Neural cell (in vitro differentiated cells): Measurements from ENCODE around the gene SEL1L3. TPM values are rescaled to one million over a fixed set of nuclear protein-coding genes. Genes with fewer than 3 reads are reported as not detected.

ENCODE experiments used
- H2AFZ ChIP-seq: fragments of 200-600, 300-800 bp; sonication (generic), shearing (Covaris generic); 2 replicates; pipeline ENCODE4 v1.6.0; 2014; ENCODE audit warnings: low read depth, mild to moderate bottlenecking, antibody characterized with exemption, low read length, moderate library complexity
- H3F3A ChIP-seq: fragments of 200-600 bp; shearing (Covaris generic); 2 replicates; pipeline ENCODE4 v1.6.1; 2016; ENCODE audit warnings: mild to moderate bottlenecking, moderate library complexity, mixed read lengths, antibody characterized with exemption, low read length; ENCODE audit not compliant: insufficient read depth, poor library complexity, severe bottlenecking
- H3K27ac ChIP-seq: fragments of 200-600, 300-800 bp; sonication (generic), shearing (Covaris generic); 2 replicates; pipeline ENCODE4 v1.5.1; 2014; ENCODE audit warnings: mild to moderate bottlenecking, low read length, moderate library complexity
- H3K27me3 ChIP-seq: fragments of 300-800, 200-600 bp; sonication (generic), shearing (Covaris generic); 2 replicates; pipeline ENCODE4 v1.6.0; 2014; ENCODE audit warnings: mild to moderate bottlenecking, low read depth, low read length, moderate library complexity; ENCODE audit not compliant: insufficient read depth
- H3K36me3 ChIP-seq: fragments of 300-800, 200-600 bp; sonication (generic), shearing (Covaris generic); 2 replicates; pipeline ENCODE4 v1.5.1; 2014; ENCODE audit warnings: mild to moderate bottlenecking, antibody characterized with exemption, low read length, moderate library complexity; ENCODE audit not compliant: insufficient read depth
- H3K4me2 ChIP-seq: fragments of 300-800, 200-600 bp; sonication (generic), shearing (Covaris generic); 2 replicates; pipeline ENCODE4 v1.6.0; 2014; ENCODE audit warnings: mild to moderate bottlenecking, low read length
- H3K4me3 ChIP-seq: fragments of 300-800, 200-600 bp; sonication (generic), shearing (Covaris generic); 2 replicates; pipeline ENCODE4 v1.5.1; 2014; ENCODE audit warnings: mild to moderate bottlenecking, low read length, moderate library complexity
- H3K79me2 ChIP-seq: fragments of 200-600 bp; shearing (Covaris generic); replicated peaks from 2 replicates; pipeline ENCODE4 v1.6.0; 2014; ENCODE audit warnings: mild to moderate bottlenecking, low read length, moderate library complexity; ENCODE audit not compliant: insufficient read depth
- H3K9ac ChIP-seq: fragments of 300-800, 200-600 bp; sonication (generic), shearing (Covaris generic); 2 replicates; pipeline ENCODE4 v1.6.1; 2016; ENCODE audit warnings: mild to moderate bottlenecking, low read length, mixed read lengths
- H3K9me2 ChIP-seq: fragments of 200-600 bp; shearing (Covaris generic); 2 replicates; pipeline ENCODE4 v1.6.1; 2016; ENCODE audit warnings: mild to moderate bottlenecking, low read length, mixed read lengths; ENCODE audit not compliant: insufficient read depth
- H3K9me3 ChIP-seq: fragments of 200-600, 300-800 bp; sonication (generic), shearing (Covaris generic); 2 replicates; pipeline ENCODE4 v1.6.1; 2016; ENCODE audit warnings: mild to moderate bottlenecking, mixed run types, low read length, moderate library complexity, mixed read lengths
- H4K20me1 ChIP-seq: fragments of 200-600 bp; shearing (Covaris generic); 2 replicates; pipeline ENCODE4 v1.6.1; 2016; ENCODE audit warnings: mild to moderate bottlenecking, mixed run types; ENCODE audit not compliant: insufficient read depth
- EP300 ChIP-seq: fragments of 450-650 bp; conservative IDR thresholded peaks from 2 replicates; pipeline ENCODE4 v1.6.1; 2014; ENCODE audit warnings: antibody characterized with exemption, mild to moderate bottlenecking, moderate library complexity; ENCODE audit not compliant: poor library complexity, severe bottlenecking
- EZH2 ChIP-seq: fragments of 200-600, 300-800 bp; shearing (Covaris generic), sonication (generic); IDR thresholded peaks from 2 replicates; pipeline ENCODE4 v1.6.1; 2014; ENCODE audit warnings: antibody characterized with exemption, low read length, borderline replicate concordance, mild to moderate bottlenecking; ENCODE audit not compliant: insufficient read depth, poor library complexity, severe bottlenecking
- MXI1 ChIP-seq: fragments of 450-650 bp; conservative IDR thresholded peaks from 2 replicates; pipeline ENCODE4 v1.6.1; 2014; ENCODE audit warnings: antibody characterized with exemption, mild to moderate bottlenecking; ENCODE audit not compliant: poor library complexity, severe bottlenecking
- POLR2AphosphoS5 ChIP-seq: IDR thresholded peaks from 2 replicates; pipeline ENCODE4 v1.6.1; 2012
- RAD21 ChIP-seq: fragments of 450-650 bp; conservative IDR thresholded peaks from 2 replicates; pipeline ENCODE4 v1.6.1; 2014; ENCODE audit warnings: antibody characterized with exemption, mild to moderate bottlenecking, moderate library complexity
- REST ChIP-seq: IDR thresholded peaks from 2 replicates; pipeline ENCODE4 v1.6.1; 2012; ENCODE audit warnings: borderline replicate concordance
- SMC3 ChIP-seq: fragments of 450-650 bp; conservative IDR thresholded peaks from 2 replicates; pipeline ENCODE4 v1.6.1; 2014; ENCODE audit warnings: antibody characterized with exemption, mild to moderate bottlenecking, moderate library complexity; ENCODE audit not compliant: poor library complexity
- TAF1 ChIP-seq: IDR thresholded peaks from 2 replicates; pipeline ENCODE4 v1.6.1; 2012; ENCODE audit warnings: low read depth
- polyA plus RNA-seq: library from polyadenylated mRNA; depleted of rRNA; stranded (reverse); fragments of >200 nt; gene quantifications from 2 replicates; pipeline ENCODE4 v1.2.3, GENCODE V29; 2014
- TF ChIP-seq, protein P1 (sequence below): fragments of 450-650 bp; IDR thresholded peaks from 2 replicates; pipeline ENCODE4 v1.5.1; 2014; ENCODE audit warnings: antibody characterized with exemption, mild to moderate bottlenecking, moderate library complexity; ENCODE audit not compliant: poor library complexity, severe bottlenecking

Gene SEL1L3
- polyA plus RNA-seq, 1 donor from 2014 or later, result 2.0 TPM

GRCh38 chr4:25803720-25804225 is 59.0 kb downstream of the SEL1L3 start:
- Histone ChIP-seq H3K27ac (no peak overlapping the region), H3K9ac (no peak overlapping the region)
- TF ChIP-seq SMC3 (no peak), TAF1 (no peak), POLR2AphosphoS5 (no peak), MXI1 (no peak), EZH2 (no peak), EP300 (no peak)
- TF ChIP-seq, protein P1, sequence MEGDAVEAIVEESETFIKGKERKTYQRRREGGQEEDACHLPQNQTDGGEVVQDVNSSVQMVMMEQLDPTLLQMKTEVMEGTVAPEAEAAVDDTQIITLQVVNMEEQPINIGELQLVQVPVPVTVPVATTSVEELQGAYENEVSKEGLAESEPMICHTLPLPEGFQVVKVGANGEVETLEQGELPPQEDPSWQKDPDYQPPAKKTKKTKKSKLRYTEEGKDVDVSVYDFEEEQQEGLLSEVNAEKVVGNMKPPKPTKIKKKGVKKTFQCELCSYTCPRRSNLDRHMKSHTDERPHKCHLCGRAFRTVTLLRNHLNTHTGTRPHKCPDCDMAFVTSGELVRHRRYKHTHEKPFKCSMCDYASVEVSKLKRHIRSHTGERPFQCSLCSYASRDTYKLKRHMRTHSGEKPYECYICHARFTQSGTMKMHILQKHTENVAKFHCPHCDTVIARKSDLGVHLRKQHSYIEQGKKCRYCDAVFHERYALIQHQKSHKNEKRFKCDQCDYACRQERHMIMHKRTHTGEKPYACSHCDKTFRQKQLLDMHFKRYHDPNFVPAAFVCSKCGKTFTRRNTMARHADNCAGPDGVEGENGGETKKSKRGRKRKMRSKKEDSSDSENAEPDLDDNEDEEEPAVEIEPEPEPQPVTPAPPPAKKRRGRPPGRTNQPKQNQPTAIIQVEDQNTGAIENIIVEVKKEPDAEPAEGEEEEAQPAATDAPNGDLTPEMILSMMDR, result no peak

DNA sequence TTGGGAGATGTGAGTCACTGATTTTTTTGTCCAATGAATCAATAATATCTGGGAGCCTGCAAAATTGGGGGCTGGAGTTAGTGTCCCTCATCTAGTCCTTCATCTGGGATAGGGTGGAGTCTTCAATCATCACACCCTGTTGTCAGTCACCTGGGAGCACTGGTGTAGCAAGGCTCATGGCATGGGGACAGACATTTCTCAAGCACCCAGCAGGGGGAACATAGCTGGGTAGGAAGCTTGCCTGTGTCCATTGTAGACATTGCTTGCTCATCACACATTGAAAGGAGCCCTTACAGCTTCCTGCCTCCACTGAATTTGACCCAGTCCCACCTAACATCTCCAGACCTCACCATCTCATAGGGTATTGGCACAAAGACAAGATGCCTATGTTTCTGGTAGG is 61.2 kb downstream of the SEL1L3 start:
- no peaks in the 10 kb centered on the region for H3K27me3 ChIP-seq
- no peak overlapping the region for H3K27ac ChIP-seq
- H3K36me3 ChIP-seq, result no peaks in the 10 kb centered on the region
- H2AFZ ChIP-seq, result no peak overlapping the region
- H3F3A ChIP-seq, result no peaks in the 10 kb centered on the region
- H3K9me2 ChIP-seq, result no peaks in the 10 kb centered on the region
- no peaks in the 10 kb centered on the region for H3K9me3 ChIP-seq
- H3K4me2 ChIP-seq, result no peak overlapping the region
- no peaks in the 10 kb centered on the region for H4K20me1 ChIP-seq
- H3K4me3 ChIP-seq, result no peak overlapping the region
- no peaks in the 10 kb centered on the region for H3K79me2 ChIP-seq
- no peak for TF ChIP-seq EP300
- no peak for TF ChIP-seq POLR2AphosphoS5
- TF ChIP-seq, protein P1, result no peak
- no peak for TF ChIP-seq EZH2
- no peak for TF ChIP-seq RAD21
- TF ChIP-seq TAF1, result no peak
- TF ChIP-seq REST, result no peak
- TF ChIP-seq SMC3, result no peak
- TF ChIP-seq MXI1, result no peak
- H3K9ac ChIP-seq, result no peak overlapping the region

More at GRCh38 chr4:25803720-25804225, 59.0 kb downstream of the SEL1L3 start:
- Histone ChIP-seq H2AFZ (no peak overlapping the region), H3F3A (no peaks in the 10 kb centered on the region), H3K79me2 (no peaks in the 10 kb centered on the region), H3K27me3 (no peaks in the 10 kb centered on the region), H3K9me2 (no peaks in the 10 kb centered on the region), H3K4me2 (no peak overlapping the region), H3K9me3 (no peaks in the 10 kb centered on the region), H3K4me3 (no peak overlapping the region), H4K20me1 (no peaks in the 10 kb centered on the region), H3K36me3 (no peaks in the 10 kb centered on the region)
